ENCODE data around the gene BSND.

Gene BSND

DNA sequence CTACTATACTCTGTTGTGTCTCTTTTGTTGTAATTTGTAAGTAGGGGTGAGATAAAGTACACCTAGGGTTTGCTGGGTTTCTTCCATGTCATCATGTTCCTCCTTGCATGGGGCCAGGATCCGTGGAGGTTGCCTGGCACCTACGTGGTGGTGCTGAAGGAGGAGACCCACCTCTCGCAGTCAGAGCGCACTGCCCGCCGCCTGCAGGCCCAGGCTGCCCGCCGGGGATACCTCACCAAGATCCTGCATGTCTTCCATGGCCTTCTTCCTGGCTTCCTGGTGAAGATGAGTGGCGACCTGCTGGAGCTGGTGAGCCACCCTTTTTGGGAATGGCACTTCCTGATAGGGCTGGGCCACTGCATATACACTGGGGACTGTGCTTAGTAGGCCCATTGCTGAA is 45.0 kb downstream of the BSND start:
- H3K27me3 ChIP-seq (ENCODE audit: control insufficient read depth in 1 of 2, insufficient read depth in 2 of 2, low read length in 2 of 2), result peaks cover 0 to 21% of the 10 kb centered on the region in 2 donors
- no peaks in the 10 kb centered on the region for H3K9me3 ChIP-seq (ENCODE audit: low read length)
- H3K4me1 ChIP-seq (ENCODE audit: insufficient read depth, low read length), result no peaks in the 10 kb centered on the region
- no peak overlapping the region for H3K27ac ChIP-seq (ENCODE audit: low read depth, low read length)
- H3K9ac ChIP-seq (ENCODE audit: low read length), result no peak overlapping the region
- no peaks in the 10 kb centered on the region for H3K36me3 ChIP-seq (ENCODE audit: insufficient read depth, low read length)
- no peak overlapping the region for H3K4me3 ChIP-seq (ENCODE audit: low read depth in 1 of 2, low read length in 2 of 2)

- no peaks in the 10 kb centered on the region for H3K4me1 ChIP-seq (ENCODE audit: insufficient read depth, low read length)
- no peaks in the 10 kb centered on the region for H3K36me3 ChIP-seq (ENCODE audit: insufficient read depth, low read length)
- no peak overlapping the region for H3K4me3 ChIP-seq (ENCODE audit: low read depth in 1 of 2, low read length in 2 of 2)
- H3K27ac ChIP-seq (ENCODE audit: low read depth, low read length), result no peak overlapping the region
- H3K27me3 ChIP-seq (ENCODE audit: control insufficient read depth in 1 of 2, insufficient read depth in 2 of 2, low read length in 2 of 2), result peaks cover 0 to 11% of the 10 kb centered on the region in 2 donors
- no peak overlapping the region for H3K9ac ChIP-seq (ENCODE audit: low read length)
- H3K9me3 ChIP-seq (ENCODE audit: low read length), result no peaks in the 10 kb centered on the region
Observed at GRCh38 chr1:55044617-55045397, 46.1 kb downstream of the BSND start.

DNA sequence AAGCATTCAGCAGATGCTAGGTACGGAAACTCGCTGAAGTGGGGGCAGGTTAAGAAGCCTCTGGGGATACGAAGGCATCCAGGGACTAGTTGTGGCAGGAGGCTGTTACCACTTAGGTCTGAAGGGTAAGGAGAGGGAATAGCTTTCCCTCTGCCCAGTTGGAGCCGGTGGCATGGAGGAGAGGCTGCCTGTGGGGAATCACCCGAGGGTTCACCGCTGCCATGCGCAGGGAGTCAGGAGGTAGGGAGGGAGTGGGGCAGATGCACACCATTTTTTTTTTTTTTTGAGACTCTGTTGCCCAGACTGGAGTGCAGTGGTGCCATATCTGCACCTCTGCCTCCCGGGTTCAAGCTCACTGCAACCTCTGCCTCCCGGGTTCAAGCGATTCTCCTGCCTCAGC is 46.7 kb downstream of the BSND start:
- H3K4me3 ChIP-seq (ENCODE audit: low read depth in 1 of 2, low read length in 2 of 2), result no peak overlapping the region
- no peaks in the 10 kb centered on the region for H3K36me3 ChIP-seq (ENCODE audit: insufficient read depth, low read length)
- no peak overlapping the region for H3K27ac ChIP-seq (ENCODE audit: low read depth, low read length)
- H3K9me3 ChIP-seq (ENCODE audit: low read length), result no peaks in the 10 kb centered on the region
- H3K27me3 ChIP-seq (ENCODE audit: control insufficient read depth in 1 of 2, insufficient read depth in 2 of 2, low read length in 2 of 2), result peaks cover 0 to 5% of the 10 kb centered on the region in 2 donors
- H3K4me1 ChIP-seq (ENCODE audit: insufficient read depth, low read length), result no peaks in the 10 kb centered on the region
- H3K9ac ChIP-seq (ENCODE audit: low read length), result no peak overlapping the region

DNA sequence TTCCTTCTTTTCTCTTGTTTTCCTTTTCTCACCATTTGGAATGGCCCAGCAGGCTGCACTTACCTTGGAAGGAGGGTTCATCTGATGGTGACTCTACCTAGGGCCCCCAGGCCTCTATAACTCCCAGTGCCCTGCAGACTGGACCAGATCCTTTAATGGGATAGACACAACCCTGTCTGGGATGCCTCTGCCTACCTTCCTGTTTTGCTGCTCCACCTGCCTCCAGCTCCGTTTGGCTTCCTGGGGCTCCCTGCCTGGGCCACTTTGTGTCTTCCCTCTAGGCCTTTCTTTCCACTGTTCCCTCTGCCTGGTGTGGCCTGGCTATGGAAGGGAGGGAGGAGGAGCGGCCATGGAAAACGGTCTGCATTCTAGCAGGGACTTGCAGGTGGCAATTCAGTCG is 48.1 kb downstream of the BSND start:
- Histone ChIP-seq H3K36me3 (ENCODE audit: insufficient read depth, low read length) (no peaks in the 10 kb centered on the region), H3K4me3 (ENCODE audit: low read depth in 1 of 2, low read length in 2 of 2) (no peak overlapping the region), H3K27ac (ENCODE audit: low read depth, low read length) (no peak overlapping the region), H3K9me3 (ENCODE audit: low read length) (no peaks in the 10 kb centered on the region), H3K9ac (ENCODE audit: low read length) (no peak overlapping the region), H3K27me3 (ENCODE audit: control insufficient read depth in 1 of 2, insufficient read depth in 2 of 2, low read length in 2 of 2) (no peaks in the 10 kb centered on the region), H3K4me1 (ENCODE audit: insufficient read depth, low read length) (no peaks in the 10 kb centered on the region)

- no peak overlapping the region for H3K27ac ChIP-seq (ENCODE audit: low read depth, low read length)
- H3K36me3 ChIP-seq (ENCODE audit: insufficient read depth, low read length), result no peaks in the 10 kb centered on the region
- no peaks in the 10 kb centered on the region for H3K9me3 ChIP-seq (ENCODE audit: low read length)
- H3K4me1 ChIP-seq (ENCODE audit: insufficient read depth, low read length), result no peaks in the 10 kb centered on the region
- no peak overlapping the region for H3K9ac ChIP-seq (ENCODE audit: low read length)
- no peak overlapping the region for H3K4me3 ChIP-seq (ENCODE audit: low read depth in 1 of 2, low read length in 2 of 2)
- H3K27me3 ChIP-seq (ENCODE audit: control insufficient read depth in 1 of 2, insufficient read depth in 2 of 2, low read length in 2 of 2), result no peaks in the 10 kb centered on the region
Observed at GRCh38 chr1:55047611-55048010, 48.9 kb downstream of the BSND start.

DNA sequence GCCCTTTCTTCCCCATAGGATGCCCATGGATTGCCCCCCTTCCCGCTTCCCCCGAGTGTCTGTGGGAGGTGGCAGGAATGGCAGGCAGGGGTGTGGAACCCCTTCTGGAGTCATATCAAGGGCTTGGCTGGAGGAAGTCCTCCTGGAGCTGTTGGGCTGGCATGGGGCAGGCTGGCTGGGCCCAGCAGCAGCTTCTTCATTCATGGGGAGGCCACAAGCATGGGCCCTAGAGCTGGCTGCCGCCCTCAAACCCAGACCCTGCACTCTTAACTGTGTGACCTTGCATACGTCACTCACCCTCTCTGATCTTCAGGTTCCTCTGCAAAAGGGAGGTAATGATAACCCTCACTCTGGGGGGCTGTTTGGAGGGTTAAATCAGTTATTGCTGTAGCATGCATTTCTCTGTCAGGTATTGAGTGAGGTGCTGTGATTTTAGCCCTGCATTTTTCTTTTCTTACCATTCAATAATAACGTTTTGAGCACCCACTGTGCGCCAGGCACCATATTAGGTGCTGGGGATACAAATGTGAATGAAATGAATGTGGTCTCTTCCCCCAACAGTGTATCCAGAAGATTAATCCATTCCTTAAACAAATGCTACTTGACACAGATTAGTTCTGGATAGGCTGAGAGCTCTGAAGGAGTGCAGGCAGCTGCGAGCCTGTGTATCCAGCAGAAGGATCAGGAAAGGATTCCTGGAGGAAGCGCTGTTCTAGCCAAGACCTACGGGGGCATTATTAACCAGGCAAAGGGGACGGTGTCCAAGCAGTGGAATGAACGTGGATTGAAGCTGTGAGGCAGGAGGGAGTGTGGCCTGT is 49.9 kb downstream of the BSND start:
- H3K36me3 ChIP-seq (ENCODE audit: insufficient read depth, low read length), result no peaks in the 10 kb centered on the region

DNA sequence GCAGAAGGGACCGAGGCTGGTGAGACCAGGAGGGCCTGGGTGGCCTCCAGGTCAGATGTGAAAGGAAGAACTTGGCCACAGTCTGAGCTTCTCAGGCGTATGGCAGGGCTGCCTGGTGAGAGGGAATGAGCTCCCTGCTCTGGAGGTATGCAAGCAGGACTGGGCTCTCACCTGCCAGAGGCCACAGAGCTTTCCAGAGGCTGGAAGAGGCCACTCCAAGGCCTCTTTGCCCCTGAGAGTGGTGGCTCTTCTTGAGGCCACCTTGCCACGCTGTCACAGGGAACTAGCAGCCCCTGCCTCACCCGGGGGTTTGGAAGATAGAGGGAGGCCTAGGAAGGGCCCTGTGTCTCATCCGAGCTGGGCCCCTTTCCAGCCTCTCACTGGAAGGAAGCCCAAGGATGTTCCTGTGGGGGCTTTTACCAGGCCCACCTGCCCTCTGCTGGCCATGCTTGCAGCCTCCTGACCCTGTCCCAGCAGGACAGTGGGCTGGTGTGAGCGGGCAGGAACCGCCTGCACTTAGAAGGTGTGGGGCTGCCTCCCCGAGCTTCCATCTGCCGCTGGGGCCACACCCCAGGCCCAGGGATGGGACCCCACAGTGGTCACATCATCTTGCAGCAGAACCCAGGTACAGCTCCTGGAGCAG is 50.7 kb downstream of the BSND start:
- no peaks in the 10 kb centered on the region for H3K4me1 ChIP-seq (ENCODE audit: insufficient read depth, low read length)
- H3K36me3 ChIP-seq (ENCODE audit: insufficient read depth, low read length), result no peaks in the 10 kb centered on the region
- H3K9ac ChIP-seq (ENCODE audit: low read length), result no peak overlapping the region
- H3K4me3 ChIP-seq (ENCODE audit: low read depth in 1 of 2, low read length in 2 of 2), result no peak overlapping the region
- no peak overlapping the region for H3K27ac ChIP-seq (ENCODE audit: low read depth, low read length)
- no peaks in the 10 kb centered on the region for H3K27me3 ChIP-seq (ENCODE audit: control insufficient read depth in 1 of 2, insufficient read depth in 2 of 2, low read length in 2 of 2)
- H3K9me3 ChIP-seq (ENCODE audit: low read length), result no peaks in the 10 kb centered on the region

More for the DNA sequence above, 49.9 kb downstream of the BSND start:
- no peak overlapping the region for H3K27ac ChIP-seq (ENCODE audit: low read depth, low read length)
- H3K9ac ChIP-seq (ENCODE audit: low read length), result no peak overlapping the region
- no peaks in the 10 kb centered on the region for H3K4me1 ChIP-seq (ENCODE audit: insufficient read depth, low read length)
- no peaks in the 10 kb centered on the region for H3K27me3 ChIP-seq (ENCODE audit: control insufficient read depth in 1 of 2, insufficient read depth in 2 of 2, low read length in 2 of 2)
- no peaks in the 10 kb centered on the region for H3K9me3 ChIP-seq (ENCODE audit: low read length)
- no peak overlapping the region for H3K4me3 ChIP-seq (ENCODE audit: low read depth in 1 of 2, low read length in 2 of 2)

DNA sequence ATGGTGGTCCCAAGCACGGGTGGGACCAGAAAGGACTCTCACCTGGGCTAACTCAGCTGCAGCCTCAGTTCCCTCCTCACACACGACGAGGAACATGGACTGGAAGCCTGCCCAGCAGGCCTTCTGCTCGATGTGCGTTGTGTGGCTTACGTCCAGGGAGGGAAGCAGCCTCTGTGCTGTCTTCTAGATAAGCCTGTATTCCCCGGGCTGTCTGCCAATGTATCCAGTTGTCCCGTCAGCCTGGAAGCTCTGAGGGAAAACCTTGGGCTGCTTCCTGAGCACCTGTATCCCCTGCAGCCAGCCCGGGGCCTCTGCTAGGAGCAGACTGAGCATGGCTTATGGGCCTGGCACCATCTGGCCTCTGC is 51.2 kb downstream of the BSND start:
- no peak overlapping the region for H3K9ac ChIP-seq (ENCODE audit: low read length)
- no peaks in the 10 kb centered on the region for H3K9me3 ChIP-seq (ENCODE audit: low read length)
- H3K27me3 ChIP-seq (ENCODE audit: control insufficient read depth in 1 of 2, insufficient read depth in 2 of 2, low read length in 2 of 2), result no peaks in the 10 kb centered on the region
- no peaks in the 10 kb centered on the region for H3K4me1 ChIP-seq (ENCODE audit: insufficient read depth, low read length)
- H3K36me3 ChIP-seq (ENCODE audit: insufficient read depth, low read length), result no peaks in the 10 kb centered on the region
- H3K27ac ChIP-seq (ENCODE audit: low read depth, low read length), result no peak overlapping the region
- H3K4me3 ChIP-seq (ENCODE audit: low read depth in 1 of 2, low read length in 2 of 2), result no peak overlapping the region

- H3K27ac ChIP-seq (ENCODE audit: low read depth, low read length), result no peak overlapping the region
- no peaks in the 10 kb centered on the region for H3K9me3 ChIP-seq (ENCODE audit: low read length)
- H3K9ac ChIP-seq (ENCODE audit: low read length), result no peak overlapping the region
- no peaks in the 10 kb centered on the region for H3K36me3 ChIP-seq (ENCODE audit: insufficient read depth, low read length)
- H3K4me3 ChIP-seq (ENCODE audit: low read depth in 1 of 2, low read length in 2 of 2), result no peak overlapping the region
- no peaks in the 10 kb centered on the region for H3K27me3 ChIP-seq (ENCODE audit: control insufficient read depth in 1 of 2, insufficient read depth in 2 of 2, low read length in 2 of 2)
- no peaks in the 10 kb centered on the region for H3K4me1 ChIP-seq (ENCODE audit: insufficient read depth, low read length)
Observed at GRCh38 chr1:55050283-55050682, 51.5 kb downstream of the BSND start.

GRCh38 chr1:55051169-55051568 is 52.4 kb downstream of the BSND start:
- Histone ChIP-seq H3K4me1 (ENCODE audit: insufficient read depth, low read length) (no peaks in the 10 kb centered on the region), H3K4me3 (ENCODE audit: low read depth in 1 of 2, low read length in 2 of 2) (no peak overlapping the region), H3K27ac (ENCODE audit: low read depth, low read length) (no peak overlapping the region), H3K36me3 (ENCODE audit: insufficient read depth, low read length) (no peaks in the 10 kb centered on the region), H3K27me3 (ENCODE audit: control insufficient read depth in 1 of 2, insufficient read depth in 2 of 2, low read length in 2 of 2) (no peaks in the 10 kb centered on the region), H3K9ac (ENCODE audit: low read length) (no peak overlapping the region), H3K9me3 (ENCODE audit: low read length) (no peaks in the 10 kb centered on the region)

DNA sequence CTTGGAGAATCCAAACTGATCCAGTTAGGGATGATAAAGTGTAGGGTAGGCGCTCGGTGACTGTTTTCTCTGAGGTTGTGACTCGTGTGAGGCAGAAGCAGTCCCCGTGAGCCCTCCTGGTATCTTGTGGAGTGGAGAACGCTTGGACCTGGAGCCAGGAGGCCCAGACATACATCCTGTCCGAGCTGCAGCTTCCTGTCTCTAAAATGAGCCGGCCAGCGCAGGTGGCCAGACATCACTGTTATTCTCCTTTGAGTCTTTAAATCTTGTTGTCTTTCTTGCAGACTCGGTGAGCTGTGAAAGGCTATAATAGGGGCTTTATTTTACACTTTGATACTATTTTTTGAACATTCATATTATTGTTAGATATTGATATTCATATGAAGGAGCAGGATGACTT is 52.9 kb downstream of the BSND start:
- Histone ChIP-seq H3K36me3 (ENCODE audit: insufficient read depth, low read length) (no peaks in the 10 kb centered on the region), H3K9ac (ENCODE audit: low read length) (no peak overlapping the region), H3K9me3 (ENCODE audit: low read length) (no peaks in the 10 kb centered on the region), H3K4me3 (ENCODE audit: low read depth in 1 of 2, low read length in 2 of 2) (no peak overlapping the region), H3K27ac (ENCODE audit: low read depth, low read length) (no peak overlapping the region), H3K4me1 (ENCODE audit: insufficient read depth, low read length) (no peaks in the 10 kb centered on the region), H3K27me3 (ENCODE audit: control insufficient read depth in 1 of 2, insufficient read depth in 2 of 2, low read length in 2 of 2) (no peaks in the 10 kb centered on the region)
